HG03045 (cell line): Measurements from ENCODE around the gene ACTG1.

Experiments used
- ATAC-seq: cut with Tn5 transposase; IDR thresholded peaks from one replicate; pipeline ENCODE4 v1.9.1; 2021; ENCODE audit warnings: mild to moderate bottlenecking, moderate library complexity; ENCODE audit not compliant: unreplicated experiment

The ACTG1 gene

GRCh38 chr17:81545160-81545949 is 32.8 kb upstream of the ACTG1 start:
- ATAC-seq = no peak

GRCh38 chr17:81544281-81544974 is 31.8 kb upstream of the ACTG1 start:
- ATAC-seq = no peak

GRCh38 chr17:81543756-81544155 is 31.2 kb upstream of the ACTG1 start:
- ATAC-seq = no peak

GRCh38 chr17:81543339-81543675 is 30.7 kb upstream of the ACTG1 start:
- no peak for ATAC-seq

GRCh38 chr17:81542431-81543338 is 30.1 kb upstream of the ACTG1 start:
- ATAC-seq = no peak

- ATAC-seq = no peak
Observed at GRCh38 chr17:81541123-81541522, 28.5 kb upstream of the ACTG1 start.

- no peak for ATAC-seq
Observed at GRCh38 chr17:81540676-81541027, 28.1 kb upstream of the ACTG1 start.

- no peak for ATAC-seq
Observed at GRCh38 chr17:81539961-81540675, 27.5 kb upstream of the ACTG1 start.

GRCh38 chr17:81539571-81539900 is 26.9 kb upstream of the ACTG1 start:
- ATAC-seq = no peak

- ATAC-seq = no peak
Observed at GRCh38 chr17:81538651-81539570, 26.3 kb upstream of the ACTG1 start.

GRCh38 chr17:81537856-81538555 is 25.4 kb upstream of the ACTG1 start:
- ATAC-seq = no peak

GRCh38 chr17:81537343-81537855 is 24.8 kb upstream of the ACTG1 start:
- ATAC-seq = no peak

- no peak for ATAC-seq
Observed at GRCh38 chr17:81536299-81537290, 24.0 kb upstream of the ACTG1 start.

- no peak for ATAC-seq
Observed at GRCh38 chr17:81535480-81536298, 23.1 kb upstream of the ACTG1 start.

GRCh38 chr17:81535007-81535328 is 22.4 kb upstream of the ACTG1 start:
- ATAC-seq = no peak

GRCh38 chr17:81534157-81535006 is 21.8 kb upstream of the ACTG1 start:
- ATAC-seq = no peak
